ENCODE results near the gene RASGRP1.

Gene RASGRP1

DNA sequence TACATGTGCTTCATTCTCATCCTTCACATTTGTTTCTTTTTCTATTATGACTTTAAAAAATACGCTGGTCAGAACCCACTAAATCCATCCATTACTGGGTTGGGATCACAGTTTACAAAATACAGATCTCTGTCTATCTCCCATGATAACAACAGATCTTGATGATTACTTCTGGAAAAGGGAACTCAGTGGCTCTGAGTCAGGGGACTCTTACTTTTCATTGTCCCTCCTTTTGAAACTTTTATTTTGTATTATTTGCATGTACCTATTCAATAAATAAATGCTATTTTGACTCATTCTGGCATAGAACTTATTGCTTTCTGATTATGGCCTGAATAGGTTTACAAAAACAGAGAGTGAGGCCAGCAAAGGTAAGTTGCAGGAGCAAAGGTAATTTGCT lies 11.6 kb upstream of the RASGRP1 start:
- in situ Hi-C loops (cut with HindIII; ENCODE audit: low sequenced_read_pairs), result no loop called here

DNA sequence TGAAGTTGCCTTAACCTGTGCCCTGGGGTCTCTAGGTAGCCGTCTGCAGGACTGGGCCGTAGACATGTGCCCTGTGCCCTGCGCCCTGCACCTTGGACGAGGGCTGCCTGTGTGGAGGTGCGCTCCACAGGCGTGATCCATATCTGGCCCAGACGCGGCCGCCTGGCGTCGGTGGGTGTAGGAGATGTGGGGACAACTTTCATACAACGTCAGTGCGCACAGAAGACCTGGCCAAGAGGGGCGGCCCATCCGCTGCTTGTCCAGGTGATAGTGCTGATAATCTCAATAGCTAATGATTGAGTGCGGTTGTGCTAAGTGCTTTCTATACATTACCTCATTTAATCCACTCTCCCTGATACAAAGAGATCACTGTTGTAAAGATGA lies 665 bp upstream of the RASGRP1 start:
- in situ Hi-C loops (cut with HindIII; ENCODE audit: low sequenced_read_pairs), result no loop called here

DNA sequence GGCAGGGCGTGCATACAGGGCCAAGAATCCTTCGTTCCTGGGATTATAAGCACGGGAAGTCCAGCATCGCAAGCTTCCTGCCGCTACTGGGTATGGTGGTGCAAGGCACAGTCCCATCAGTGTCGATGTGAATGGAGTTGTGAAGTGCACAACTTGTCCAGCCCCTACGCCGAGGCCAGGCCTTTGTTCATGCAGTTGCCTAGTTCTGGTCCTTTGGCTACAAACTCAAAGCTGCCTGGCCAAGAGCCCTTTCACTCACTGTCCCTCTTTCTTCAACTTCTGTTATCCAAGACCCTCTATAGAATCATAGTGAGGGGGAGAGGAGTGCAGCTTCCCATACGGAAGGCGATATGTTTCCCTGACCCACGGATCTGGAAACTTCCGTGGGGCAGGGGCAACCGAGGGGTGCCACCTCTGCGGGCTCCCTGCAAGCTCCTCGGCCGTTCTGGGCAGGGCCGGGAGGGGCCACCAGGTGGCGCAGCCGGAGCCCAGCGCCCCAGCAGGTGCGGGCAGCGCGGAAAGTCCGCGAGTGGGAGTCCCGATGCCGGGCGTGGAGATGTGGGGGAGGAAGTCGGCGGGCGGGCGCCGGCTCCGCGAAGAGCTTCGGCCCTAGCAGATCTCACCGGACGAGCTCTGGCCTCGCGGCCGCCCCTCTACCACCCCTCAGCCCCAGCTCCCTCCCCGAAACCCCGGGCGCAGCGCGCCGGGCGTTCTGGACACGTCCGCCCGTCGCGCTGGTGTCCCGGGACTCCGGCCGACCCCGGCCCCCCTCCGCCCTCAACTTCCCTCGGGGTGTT lies 693 bp downstream of the RASGRP1 start:
- in situ Hi-C loops (cut with HindIII; ENCODE audit: low sequenced_read_pairs), result no loop called here

DNA sequence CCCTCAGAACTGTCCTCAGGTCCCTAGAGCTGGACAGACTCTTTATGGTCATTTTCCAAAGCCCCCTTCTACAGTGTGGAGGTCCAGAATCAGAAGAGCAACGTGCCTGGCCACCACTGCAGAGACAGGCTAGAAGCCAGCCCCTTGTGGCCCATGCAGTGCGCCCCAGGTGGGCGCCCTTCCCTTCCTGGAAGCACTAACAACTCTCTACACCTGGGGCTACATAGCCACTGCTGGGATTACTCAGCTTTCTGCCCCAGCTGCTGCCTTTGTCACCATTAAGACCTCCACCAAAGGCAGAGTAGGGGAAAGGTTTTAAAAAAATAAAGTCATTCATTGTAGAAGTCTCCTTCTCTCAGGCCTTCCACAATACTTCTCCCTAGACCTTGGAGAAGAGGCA lies 2.3 kb downstream of the RASGRP1 start:
- in situ Hi-C loops (cut with HindIII; ENCODE audit: low sequenced_read_pairs), result no loop called here

DNA sequence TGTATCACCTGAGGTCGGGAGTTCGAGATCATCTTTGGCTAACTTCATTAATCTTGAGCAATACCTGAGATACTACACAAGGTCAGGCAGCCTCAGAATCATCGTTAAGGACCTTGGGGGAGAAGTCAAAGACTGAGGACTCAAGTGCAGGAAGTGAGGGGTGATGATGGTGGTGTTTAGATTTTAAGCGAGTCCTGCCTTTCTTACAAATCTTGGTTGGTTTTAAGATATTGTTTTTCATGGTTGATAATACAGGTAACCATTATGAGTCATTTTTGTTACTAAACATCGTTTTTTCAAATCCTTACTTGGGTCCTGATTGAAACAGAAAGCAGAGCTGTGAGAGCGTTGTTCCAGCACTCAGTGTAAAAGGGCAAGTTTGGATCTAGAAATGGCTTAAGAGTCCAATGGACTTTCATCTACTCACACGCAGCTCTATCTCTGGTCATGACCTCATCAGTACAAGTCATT lies 4.1 kb downstream of the RASGRP1 start:
- in situ Hi-C loops (cut with HindIII; ENCODE audit: low sequenced_read_pairs), result no loop called here

DNA sequence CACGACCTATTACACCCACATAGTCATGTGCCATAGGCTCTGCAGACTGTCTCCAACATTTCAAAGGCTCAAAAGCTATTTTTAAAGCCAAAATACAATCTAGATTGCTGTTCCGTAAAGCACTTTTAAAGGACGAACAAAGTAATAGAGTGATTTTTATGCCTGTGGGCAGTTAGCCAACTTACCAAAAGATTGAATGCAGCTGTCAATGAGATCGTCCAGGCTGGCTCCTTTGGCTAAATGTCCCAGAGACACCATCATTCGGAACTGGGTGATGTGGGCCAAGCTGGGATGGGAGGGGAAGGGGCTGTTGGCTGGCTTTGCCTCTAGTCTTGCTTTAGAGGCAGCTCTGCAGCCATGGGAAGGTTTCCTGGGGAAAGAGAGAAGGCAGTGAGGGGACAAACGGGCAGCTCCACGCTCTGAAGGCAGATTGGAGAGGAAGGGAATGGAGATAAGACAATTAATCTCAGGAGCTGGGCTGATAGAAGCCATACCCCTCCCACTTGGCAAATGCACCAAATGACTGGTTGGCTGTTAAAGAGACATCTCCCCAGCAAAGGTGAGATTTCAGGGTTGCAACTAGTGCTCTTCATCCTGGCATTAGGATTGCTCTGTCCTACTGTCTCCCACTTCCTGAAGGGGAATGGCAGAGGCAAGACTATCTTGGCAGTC lies 4.8 kb downstream of the RASGRP1 start:
- in situ Hi-C loops (cut with HindIII; ENCODE audit: low sequenced_read_pairs), result no loop called here

DNA sequence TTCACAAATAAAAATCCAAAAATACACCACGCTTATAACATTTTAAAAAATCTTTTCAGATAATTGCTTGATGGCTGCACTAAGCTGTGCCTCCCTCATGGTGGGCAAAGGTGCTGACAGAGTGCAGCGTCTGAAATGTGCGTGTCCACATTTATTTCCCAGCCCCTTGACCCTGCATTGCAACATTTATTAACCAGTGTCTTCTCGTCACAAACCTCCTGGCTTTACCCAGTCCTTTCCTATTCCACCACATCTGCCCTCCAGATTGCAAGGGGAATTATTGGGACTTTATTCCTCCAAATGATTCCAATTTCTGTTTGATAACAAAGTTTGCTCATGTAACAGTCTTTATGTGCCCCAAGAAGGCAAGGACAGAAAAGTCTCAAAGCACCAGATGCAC lies 5.5 kb downstream of the RASGRP1 start:
- in situ Hi-C loops (cut with HindIII; ENCODE audit: low sequenced_read_pairs), result no loop called here

DNA sequence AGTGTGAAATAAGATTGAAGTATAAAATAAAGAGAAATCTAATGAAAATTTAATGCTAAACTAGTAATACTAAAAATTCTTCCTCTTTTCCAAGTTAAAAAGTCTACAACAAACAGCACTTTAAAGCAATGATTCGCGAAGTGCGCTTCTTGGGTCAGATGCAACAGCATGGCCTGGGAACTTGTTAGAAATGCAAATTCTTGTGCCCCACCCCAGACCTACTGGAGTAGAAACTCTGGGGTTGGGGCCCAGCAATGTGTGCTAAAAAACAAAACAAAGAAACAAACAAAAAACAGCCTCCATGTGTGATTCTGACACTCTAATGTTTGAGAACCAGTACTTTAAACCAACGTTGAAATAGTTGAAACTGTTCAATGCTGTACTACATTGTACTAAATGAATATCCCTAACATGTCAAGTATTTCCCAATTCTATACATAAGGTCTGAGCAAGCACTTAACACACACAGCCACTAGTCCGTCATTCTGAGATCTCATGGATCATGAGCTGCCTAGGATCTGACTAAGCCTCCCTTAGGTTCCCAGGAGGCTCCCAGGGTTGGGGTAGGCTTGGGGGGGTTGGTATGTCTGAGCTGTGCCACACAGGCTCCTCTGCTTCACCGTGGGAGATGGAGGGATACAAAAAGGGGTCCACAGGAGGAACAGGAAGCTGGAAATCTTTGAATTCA lies 6.1 kb downstream of the RASGRP1 start:
- in situ Hi-C loops (cut with HindIII; ENCODE audit: low sequenced_read_pairs), result no loop called here

DNA sequence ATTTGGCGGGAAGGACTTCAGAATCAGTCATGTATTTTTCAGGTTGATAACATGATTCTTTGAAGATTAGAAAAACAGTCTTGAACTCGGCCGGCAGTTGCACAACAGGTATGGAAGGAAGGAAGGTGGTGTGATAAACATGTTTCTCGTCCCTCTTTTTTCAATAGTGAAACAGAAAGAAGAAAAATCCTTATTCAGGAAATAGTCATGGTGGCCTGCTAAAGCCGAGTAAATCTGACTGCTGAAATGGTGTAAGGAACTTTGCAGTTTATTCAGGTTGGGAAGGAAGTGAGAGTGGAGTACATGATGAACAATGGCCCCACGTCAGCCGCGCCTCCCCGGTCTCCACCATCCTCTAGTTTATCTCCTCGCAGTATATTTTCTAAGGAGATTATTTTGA lies 6.7 kb downstream of the RASGRP1 start:
- in situ Hi-C loops (cut with HindIII; ENCODE audit: low sequenced_read_pairs), result no loop called here

DNA sequence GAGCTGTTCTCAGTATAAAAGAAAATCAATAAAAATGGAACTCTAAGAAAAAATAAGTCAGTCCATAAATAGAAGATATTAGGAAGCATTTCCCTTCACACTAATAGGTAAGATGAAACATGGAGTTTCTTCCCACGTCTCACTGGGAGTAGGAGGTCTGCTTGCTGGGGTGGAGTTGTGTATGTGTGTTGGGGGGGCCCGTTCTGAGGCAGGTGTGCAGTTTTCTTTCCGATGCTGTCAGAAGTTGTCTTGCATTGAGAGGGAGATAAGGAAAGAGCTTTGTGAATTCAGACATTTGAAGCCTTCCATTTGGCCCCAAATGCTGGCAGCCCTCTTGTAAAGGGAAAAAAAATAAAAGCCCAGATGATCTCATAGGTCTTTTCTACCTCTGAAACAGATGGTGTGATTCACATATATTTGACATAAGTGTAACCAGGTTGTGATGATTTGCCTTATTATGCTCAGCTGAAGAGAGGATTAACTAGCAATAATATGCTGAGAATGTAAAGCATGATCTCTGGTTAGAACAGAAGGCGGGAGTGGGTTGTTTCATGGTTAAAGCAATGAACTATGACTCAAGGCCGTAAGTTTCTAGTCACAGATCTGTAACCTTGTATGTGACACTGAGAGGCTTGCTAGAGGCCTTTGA lies 8.8 kb downstream of the RASGRP1 start:
- in situ Hi-C loops (cut with HindIII; ENCODE audit: low sequenced_read_pairs), result no loop called here

DNA sequence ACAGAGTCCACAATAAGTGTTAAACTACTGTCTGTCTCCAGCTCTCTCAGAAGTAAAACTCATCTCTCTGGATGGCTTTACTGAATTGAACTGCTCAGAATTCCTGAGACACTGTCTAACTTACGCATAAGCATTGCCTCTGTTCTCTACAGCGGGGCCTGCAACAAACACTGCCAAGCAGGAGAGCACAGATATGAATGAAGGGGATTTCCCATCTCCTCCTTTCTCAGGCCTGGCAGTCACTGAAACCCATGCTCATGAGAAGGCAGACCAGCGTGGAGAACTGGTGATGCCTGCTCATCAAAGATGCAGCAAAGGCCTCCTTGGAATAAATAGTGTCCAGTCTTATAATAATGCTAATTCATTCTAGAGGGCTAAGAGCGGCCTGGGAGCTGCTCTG lies 10.3 kb downstream of the RASGRP1 start:
- in situ Hi-C loops (cut with HindIII; ENCODE audit: low sequenced_read_pairs), result no loop called here

DNA sequence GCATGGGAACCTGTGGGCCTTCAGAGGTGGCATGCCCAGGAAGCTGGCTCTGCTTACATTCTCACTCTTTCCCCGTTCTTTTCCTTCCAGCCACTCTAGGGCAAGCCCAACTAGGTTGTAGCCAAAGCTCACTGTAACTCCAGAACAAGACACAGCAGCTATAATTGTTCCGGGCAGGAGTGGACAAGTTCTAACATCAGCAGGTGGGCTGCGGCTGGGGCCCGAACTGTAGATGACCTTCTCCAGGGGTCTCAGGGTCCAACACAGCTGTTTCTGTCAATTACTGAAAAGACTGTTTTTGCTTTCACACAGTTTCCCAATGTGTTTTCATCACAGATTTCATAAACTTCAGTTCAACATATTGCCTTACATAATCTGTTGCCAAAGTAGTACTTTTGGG lies 11.5 kb downstream of the RASGRP1 start:
- in situ Hi-C loops (cut with HindIII; ENCODE audit: low sequenced_read_pairs), result no loop called here

DNA sequence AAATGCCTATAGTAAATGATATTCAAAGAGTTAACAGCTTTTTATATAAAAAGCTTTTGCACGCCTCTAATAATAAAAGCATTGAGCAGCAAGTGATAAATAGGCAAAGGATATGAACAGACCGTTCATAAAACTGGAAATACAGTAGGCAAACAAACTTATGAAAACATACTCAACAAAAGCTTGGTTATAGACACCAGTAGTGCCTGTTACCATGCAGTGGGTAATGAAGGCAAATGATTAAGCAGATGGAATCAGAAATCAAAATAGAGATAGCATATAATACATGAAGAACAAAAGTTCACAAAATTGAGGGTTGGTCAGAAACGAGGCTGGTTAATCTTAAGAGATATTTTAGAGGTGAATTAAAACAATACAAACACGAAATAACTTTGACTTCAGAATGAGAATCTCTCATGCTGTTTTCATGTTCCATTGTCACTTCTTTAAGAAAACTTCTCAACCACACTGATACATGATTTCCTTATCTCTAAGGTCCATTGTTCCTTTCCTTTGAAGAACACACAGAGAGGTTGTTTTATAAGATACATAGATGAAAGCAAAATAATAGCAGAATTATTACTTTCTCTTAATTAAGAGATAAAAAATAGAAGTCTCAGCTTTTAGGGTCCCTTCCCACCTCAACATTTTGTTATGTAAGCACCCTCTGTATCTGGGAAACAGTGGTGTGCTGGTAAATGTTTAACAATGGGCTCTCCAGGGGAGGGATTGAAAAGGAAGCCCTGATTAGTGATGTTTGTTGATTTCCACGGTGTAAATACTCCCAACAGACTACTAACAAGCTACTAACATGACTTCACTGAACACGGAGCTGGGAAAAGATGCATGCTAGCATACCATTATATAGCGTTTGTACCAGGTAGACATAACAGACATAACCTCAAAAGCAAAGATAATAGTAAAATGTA lies 12.6 kb downstream of the RASGRP1 start:
- in situ Hi-C loops (cut with HindIII; ENCODE audit: low sequenced_read_pairs), result no loop called here

DNA sequence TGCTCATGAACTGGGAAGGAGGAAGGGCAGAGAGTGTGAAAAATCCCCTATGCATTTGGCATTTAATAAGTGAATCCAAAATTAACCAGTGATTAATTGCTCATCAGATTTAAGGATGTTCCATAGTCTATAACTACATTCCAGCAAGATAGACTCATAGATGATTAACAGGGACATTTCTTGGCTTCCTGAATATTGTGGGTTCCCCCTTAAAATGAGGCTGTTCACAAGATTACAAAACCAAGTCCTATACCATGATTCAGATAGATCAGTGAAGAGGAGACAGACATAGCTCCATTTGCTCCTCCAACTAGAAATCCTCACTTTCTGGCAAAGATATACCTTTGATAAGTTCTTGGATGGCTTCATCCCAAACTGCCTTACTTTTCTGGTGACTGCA lies 15.4 kb downstream of the RASGRP1 start:
- in situ Hi-C loops (cut with HindIII; ENCODE audit: low sequenced_read_pairs), result no loop called here

DNA sequence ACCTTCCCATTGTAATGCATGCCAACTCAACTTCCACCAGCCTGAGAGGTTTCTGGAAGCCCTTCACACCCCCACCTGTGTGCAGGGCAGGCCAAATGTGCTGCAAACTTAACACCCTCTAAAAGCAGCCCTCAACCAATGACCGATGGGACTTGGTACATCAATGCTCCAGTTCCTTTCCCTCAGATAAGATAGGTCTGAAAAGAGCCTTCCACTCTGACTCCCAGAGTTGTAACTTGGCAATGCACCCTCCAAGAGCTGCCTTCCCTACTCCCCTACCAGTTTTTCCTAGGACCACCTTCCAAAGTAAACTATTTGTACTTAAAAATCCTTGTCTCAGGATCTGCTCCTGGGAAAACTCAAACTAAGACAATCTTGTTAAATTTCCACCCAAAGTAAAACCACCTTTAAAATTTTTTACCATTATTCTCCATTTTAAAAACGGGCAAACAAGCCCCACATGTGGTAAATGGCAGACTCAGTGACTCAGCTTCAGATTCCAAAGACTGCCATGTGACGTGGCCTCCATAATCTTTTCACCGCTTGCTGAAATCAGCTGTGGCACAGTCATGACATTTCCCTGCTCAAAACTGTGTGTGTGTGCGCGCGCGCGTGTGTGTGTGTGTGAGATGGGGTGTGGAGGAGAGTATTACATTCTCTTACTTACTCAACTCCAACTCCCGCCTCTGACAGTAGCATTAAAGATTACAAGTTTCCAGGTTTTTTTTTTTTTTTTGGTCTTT lies 17.2 kb downstream of the RASGRP1 start:
- in situ Hi-C loops (cut with HindIII; ENCODE audit: low sequenced_read_pairs), result no loop called here

DNA sequence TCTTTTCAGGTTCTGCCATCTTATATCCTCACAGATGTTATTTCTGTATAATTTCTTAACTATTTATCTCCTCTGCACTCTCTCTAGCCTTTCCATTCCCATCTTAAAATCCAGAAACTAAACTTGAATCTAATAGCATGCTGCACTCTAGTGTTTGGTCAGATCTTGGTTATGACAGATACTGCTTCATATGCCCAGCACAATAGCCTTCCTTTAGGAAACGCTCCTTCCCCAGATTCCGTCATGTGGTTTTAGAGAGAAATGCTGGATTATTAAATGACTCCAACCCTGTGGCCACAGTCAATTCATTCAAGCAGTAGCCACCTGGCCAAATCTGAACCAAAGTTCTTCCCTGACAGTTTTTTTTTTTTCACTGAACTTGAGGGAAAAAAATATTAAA lies 19.4 kb downstream of the RASGRP1 start:
- in situ Hi-C loops (cut with HindIII; ENCODE audit: low sequenced_read_pairs), result no loop called here

DNA sequence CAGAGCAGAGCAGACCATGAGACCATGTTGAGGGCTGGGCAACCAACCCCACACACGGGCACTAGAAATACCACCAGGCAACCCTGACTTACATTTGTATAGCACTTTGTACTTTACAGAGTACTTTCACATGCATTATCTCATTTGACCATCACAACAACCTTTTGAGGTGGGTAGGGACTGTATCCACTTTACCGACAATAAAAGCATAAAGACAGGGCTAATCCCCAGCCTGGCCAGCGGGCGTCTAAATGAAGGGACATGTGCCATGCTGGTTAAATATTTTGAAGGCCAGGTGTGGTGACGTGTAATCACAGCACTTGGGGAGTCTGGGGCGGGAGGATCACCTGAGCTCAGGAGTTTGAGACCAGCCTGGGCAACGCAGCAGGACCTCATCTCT lies 23.6 kb downstream of the RASGRP1 start:
- in situ Hi-C loops (cut with HindIII; ENCODE audit: low sequenced_read_pairs), result no loop called here

DNA sequence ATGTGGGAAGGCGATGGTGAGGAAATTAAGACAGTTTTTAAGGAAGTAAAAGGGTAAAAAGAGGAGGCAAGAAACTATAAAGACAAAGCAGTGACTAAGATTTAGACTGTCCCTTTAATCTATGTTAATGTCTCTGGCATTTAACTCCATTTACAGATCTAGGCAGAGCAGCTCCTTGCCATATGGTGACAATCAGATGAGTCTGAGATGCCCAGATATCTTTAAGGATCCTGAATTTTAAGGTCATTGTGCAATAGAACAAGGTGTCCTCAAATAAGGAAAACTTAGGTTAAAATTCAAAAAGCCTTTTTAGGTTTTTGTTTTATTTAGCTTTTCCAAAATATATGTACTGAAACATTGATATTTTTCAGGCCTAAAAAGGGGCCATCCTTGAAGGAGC lies 24.1 kb downstream of the RASGRP1 start:
- in situ Hi-C loops (cut with HindIII; ENCODE audit: low sequenced_read_pairs), result no loop called here

DNA sequence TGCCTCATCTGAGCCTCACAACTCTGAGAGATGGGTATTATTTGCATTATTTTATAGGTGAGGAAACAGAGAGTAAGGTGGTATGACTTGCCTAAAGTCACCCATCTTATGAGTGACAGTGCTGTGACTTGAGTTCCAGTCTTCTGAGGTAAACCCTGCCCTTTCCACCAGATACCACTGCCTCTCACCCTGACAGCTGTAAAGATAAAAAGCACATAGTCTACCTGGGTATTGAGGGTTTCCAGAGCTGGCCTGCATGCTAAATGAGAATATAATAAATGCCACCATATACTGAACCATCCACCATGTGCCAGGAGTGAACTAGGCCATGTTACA lies 25.6 kb downstream of the RASGRP1 start:
- in situ Hi-C loops (cut with HindIII; ENCODE audit: low sequenced_read_pairs), result no loop called here
